HG03108 (cell line): ENCODE data around the gene FOXC2.

Experiments used
- ATAC-seq: cut with Tn5 transposase; IDR thresholded peaks from one replicate; pipeline ENCODE4 v1.9.1; 2021; ENCODE audit warnings: moderate library complexity; ENCODE audit not compliant: unreplicated experiment

Gene FOXC2

DNA sequence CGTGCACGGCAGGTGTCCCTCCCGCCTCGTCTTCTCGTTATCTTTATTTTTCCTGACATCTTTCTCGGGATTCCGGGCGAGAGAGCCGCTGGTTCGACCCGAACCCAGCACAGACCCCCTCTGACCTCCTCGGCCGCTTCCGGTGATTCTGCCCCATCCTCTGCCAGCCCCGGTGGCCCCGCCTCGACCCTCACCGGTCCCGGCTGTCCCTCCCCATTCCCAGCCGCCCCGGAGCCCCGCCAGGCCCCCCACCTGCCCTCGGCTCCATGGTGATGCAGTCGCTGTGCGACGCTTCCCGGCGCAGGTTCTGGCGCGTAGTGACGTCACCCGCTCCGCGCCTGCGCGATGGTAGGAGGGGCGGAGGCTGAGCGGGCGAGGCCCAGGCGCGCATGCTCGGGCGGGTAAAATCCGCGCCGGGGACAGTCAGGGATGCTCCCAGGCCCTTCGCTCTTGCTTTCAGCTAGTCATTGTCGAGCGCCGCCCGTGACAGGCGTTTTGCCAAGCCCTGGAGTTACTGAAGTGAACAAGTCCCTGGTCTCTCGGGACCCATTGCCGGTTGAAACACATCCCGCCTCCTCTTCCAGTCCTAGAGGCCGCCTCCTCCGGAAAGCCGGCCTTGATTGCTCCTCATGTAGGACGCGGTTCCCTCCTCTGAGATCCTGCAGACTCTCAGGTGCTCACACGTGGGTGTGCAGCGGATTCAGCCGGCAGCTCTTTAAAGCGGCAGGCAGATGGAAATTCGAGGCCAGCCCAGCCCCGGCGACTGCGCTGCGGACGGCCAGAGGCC, 11.5 kb upstream of the FOXC2 start, which contains the start of gene MTHFSD:
Gene MTHFSD (minus strand): TSS at position 319 of the 787 bp plus-strand sequence. CDS start 51 bp downstream, at position 268.
- ATAC-seq = peak; percentile 79

DNA sequence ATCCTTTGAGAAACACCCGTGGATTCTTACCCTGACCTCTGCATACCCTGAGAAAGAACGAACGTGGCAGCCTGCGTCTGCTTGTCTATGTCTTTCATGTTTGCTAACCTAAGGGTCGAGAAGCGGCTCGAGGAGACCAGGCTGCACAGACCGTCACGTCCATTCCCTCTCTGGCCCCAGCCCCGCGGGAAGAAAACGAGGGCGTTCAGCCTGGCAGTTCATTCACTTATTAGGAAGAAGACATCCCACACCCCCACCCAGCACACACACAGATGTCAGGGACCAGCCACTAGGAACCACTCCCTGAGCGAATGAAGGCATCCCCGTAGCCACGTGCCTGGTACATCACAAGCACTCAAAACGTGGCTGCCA, 10.9 kb upstream of the FOXC2 start:
- ATAC-seq = no peak

- ATAC-seq = no peak
These were observed 10.1 kb upstream of the FOXC2 start for GRCh38 chr16:86556576-86556975.

- no peak for ATAC-seq
These were observed 9.0 kb upstream of the FOXC2 start for GRCh38 chr16:86557587-86557986.

GRCh38 chr16:86558355-86559193, 8.1 kb upstream of the FOXC2 start:
- no peak for ATAC-seq

- ATAC-seq = no peak
These were observed 6.8 kb upstream of the FOXC2 start for GRCh38 chr16:86559802-86560305.

DNA sequence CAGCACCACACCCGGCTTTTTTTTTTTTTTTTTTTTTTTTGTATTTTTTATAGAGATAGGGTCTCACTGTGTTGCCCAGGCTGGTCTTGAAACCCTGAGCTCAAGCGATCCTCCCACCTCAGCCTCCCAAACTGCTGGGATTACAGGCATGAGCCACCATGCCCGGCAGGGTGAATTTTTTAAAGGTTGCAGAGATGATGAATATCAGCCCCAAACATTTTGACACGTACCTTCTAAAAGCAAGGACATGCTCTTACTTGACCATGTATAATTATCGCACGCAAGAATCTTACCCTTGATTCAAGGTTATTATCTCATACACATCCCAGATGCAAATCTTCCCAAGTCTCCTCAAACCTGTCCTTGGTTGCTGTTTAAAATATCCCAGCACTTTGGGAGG, 4.3 kb upstream of the FOXC2 start:
- no peak for ATAC-seq

DNA sequence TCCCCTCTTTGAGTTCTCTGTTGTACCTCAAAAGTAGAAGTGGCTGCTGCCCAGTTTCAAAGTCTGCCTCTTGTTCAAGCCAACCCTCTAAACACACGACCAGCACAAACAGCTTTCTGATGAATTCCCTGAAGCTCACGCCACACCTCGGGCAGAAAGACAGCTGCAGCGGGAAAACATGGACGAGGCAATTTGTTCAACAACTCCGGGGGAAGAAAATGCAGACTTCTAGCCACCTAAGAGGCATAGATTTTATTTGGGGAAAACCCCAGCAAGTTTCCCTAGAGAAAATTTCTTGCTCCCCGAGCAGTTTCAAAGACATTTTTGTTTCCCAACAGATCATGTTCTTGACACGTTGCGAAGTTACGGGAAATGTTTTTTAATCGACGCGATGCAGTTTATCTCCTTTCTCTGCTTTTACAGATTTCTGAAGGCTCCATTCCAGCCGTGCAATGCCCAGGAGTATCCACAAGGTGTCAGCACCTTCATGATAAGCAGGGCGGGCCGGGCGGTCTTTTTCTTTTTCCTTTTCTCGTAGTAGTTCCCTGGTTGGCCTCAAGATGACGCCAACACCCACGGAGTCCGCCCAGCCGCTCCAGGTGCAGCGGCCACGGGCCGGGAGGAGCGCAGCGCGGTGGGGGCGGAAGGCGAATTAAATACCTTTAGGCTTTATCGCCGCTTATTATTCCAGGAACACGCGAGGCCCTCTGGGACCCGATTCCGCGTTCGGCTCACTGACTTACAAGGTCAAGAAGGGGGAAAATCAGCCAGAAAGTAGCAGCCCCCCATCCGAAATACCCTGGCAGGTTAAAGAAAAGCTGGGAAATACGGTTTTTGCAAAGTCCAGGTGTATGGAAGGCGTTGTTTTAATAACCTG, 2.9 kb upstream of the FOXC2 start:
- ATAC-seq = peak; percentile 80

DNA sequence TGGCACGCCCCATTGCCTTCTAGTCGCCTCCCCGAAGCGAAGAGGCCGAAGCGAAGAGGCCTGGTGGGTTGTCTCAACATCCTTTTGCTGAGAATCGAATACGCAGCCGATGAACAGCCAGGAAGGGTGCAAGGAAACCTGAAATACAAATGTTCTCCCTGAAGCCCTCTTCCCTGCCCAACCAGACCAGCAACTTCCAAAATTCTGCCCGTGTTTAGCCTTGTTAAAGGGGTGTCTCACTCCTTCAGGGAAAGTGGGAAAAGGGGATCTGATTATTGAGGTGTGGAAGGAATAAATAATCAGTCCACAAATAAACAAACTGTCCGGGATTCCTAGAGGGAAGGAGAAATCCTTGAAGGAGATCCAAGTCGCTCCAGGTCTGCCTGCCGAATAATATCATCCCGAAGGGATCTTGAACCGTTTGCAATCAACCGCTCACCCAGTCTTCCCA, 1.4 kb upstream of the FOXC2 start:
- no peak for ATAC-seq

DNA sequence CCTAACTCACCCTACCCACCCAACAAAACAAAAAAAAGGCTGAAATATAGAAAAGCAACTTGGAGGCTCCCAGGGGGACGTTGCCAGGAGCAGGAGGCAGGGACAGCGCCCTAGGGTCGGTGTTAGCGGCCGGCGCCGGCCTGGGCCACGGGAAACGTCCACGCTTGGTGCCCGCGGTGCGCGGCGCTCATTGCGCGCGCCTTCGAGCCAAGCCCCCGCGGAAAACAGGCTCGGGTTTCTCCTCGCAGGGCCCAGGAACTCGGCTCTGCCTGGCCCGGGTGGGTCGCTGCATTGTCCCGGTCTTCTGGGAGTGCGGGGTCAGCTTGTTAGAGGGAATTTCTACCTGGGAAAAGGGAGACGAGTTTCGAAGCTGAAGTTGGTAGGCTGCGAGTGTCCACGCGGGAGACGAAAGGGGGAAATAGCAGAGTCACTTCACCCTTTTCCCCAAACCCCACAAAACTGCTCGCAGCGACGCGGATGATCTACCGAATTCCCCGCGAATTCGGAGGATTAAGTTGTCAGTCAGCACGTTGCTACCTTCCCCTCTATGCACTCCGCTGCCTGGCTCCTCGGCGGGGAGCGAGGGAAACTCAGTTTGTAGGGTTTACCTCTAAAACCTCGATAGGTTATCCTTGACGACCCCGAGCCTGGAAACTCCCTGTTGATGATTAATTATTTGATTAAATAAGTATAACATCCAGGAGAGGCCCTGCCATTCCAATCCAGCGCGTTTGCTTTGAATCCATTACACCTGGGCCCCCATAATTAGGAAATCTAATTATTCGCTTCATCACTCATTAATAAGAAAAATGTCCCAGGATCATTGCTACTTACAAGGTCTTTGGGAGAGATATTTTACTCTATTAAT, 751 bp upstream of the FOXC2 start:
- no peak for ATAC-seq

GRCh38 chr16:86566966-86567700, 504 bp downstream of the FOXC2 start:
- no peak for ATAC-seq

GRCh38 chr16:86567701-86568581, 1.3 kb downstream of the FOXC2 start:
- ATAC-seq = no peak

- no peak for ATAC-seq
These were observed 2.3 kb downstream of the FOXC2 start for GRCh38 chr16:86568677-86569623.

- no peak for ATAC-seq
These were observed 3.2 kb downstream of the FOXC2 start for GRCh38 chr16:86569701-86570447.

GRCh38 chr16:86570558-86571529, 4.2 kb downstream of the FOXC2 start:
- ATAC-seq = no peak
